IMR-90 (cell line): ENCODE results near the gene FOXS1. TPM values are rescaled to one million over a fixed set of nuclear protein-coding genes. Genes with fewer than 3 reads are reported as not detected.

Experiments
- ATAC-seq: fragments of 200-7000 bp; cut with Tn5 transposase; 2 replicates; pipeline ENCODE4 v1.9.1; 2020; ENCODE audit warnings: low read depth, mild to moderate bottlenecking, moderate library complexity
- BruUV-seq: library from RNA; stranded (reverse); fragments of 400-500 nt; replicated peaks from 2 replicates; lab custom pipeline; 2021; lab: Mats Ljungman, UMichigan
- CTCF ChIA-PET: fragments of 300-600 bp; formaldehyde crosslinking; extraction: SDS; loops from one replicate; lab custom pipeline; 2021; ENCODE audit warnings: antibody characterized with exemption; lab: Yijun Ruan, JAX
- POLR2A ChIA-PET: fragments of 300-600 bp; sonication (Branson Sonifier 250); formaldehyde crosslinking; loops from one replicate; lab custom pipeline; 2022; ENCODE audit warnings: antibody characterized with exemption; ENCODE audit not compliant: unreplicated experiment; lab: Charles Lee
- DNase-seq: peaks from one replicate; pipeline ENCODE4 v3.0.0; 2013
- H2AFZ ChIP-seq: replicated peaks from 2 replicates; pipeline ENCODE3; 2013; ENCODE audit warnings: low read length, mild to moderate bottlenecking; ENCODE audit not compliant: poor library complexity
- H2AK5ac ChIP-seq: 2 replicates; pipeline ENCODE4 v1.6.1; 2013; ENCODE audit warnings: low read depth, low read length, inconsistent platforms
- H2AK9ac ChIP-seq: replicated peaks from 2 replicates; pipeline ENCODE3; 2013; ENCODE audit warnings: mild to moderate bottlenecking, low read depth, low read length, moderate library complexity; ENCODE audit not compliant: poor library complexity
- H2BK120ac ChIP-seq: 2 replicates; pipeline ENCODE4 v1.6.1; 2013; ENCODE audit warnings: low read depth, low read length, inconsistent platforms
- H2BK15ac ChIP-seq: 3 replicates; pipeline ENCODE4 v1.6.1; 2013; ENCODE audit warnings: low read depth, low read length, inconsistent platforms
- H2BK20ac ChIP-seq: 2 replicates; pipeline ENCODE4 v1.6.1; 2013; ENCODE audit warnings: low read depth, mild to moderate bottlenecking, inconsistent platforms, low read length, moderate library complexity
- H2BK5ac ChIP-seq: 2 replicates; pipeline ENCODE4 v1.6.1; 2013; ENCODE audit warnings: mild to moderate bottlenecking, low read depth, low read length, inconsistent platforms; ENCODE audit not compliant: poor library complexity, severe bottlenecking
- H3K14ac ChIP-seq: replicated peaks from 2 replicates; pipeline ENCODE4 v1.6.1; 2013; ENCODE audit warnings: low read depth, low read length, inconsistent platforms
- H3K18ac ChIP-seq: 2 replicates; pipeline ENCODE4 v1.6.1; 2013; ENCODE audit warnings: low read depth, low read length, control low read depth
- H3K23ac ChIP-seq: 2 replicates; pipeline ENCODE4 v1.6.1; 2013; ENCODE audit warnings: low read depth, low read length, inconsistent platforms
- H3K27ac ChIP-seq: 2 replicates; pipeline ENCODE4 v1.5.1; 2013; ENCODE audit warnings: mild to moderate bottlenecking, control low read depth, low read length; ENCODE audit not compliant: insufficient read depth
- H3K27me3 ChIP-seq: 2 replicates; pipeline ENCODE4 v1.6.1; 2013; ENCODE audit warnings: low read length; ENCODE audit not compliant: control insufficient read depth, insufficient read depth
- H3K36me3 ChIP-seq: 2 replicates; pipeline ENCODE4 v1.6.1; 2013; ENCODE audit warnings: low read length, mixed read lengths; ENCODE audit not compliant: control insufficient read depth, insufficient read depth
- H3K4ac ChIP-seq: 2 replicates; pipeline ENCODE4 v1.6.1; 2013; ENCODE audit warnings: low read depth, low read length, inconsistent platforms
- H3K4me1 ChIP-seq: 2 replicates; pipeline ENCODE4 v1.6.1; 2013; ENCODE audit warnings: low read length, mixed read lengths; ENCODE audit not compliant: control insufficient read depth, insufficient read depth
- H3K4me2 ChIP-seq: 2 replicates; pipeline ENCODE4 v1.6.1; 2013; ENCODE audit warnings: low read depth, mild to moderate bottlenecking, control low read depth, low read length, moderate library complexity
- H3K4me3 ChIP-seq: 2 replicates; pipeline ENCODE4 v1.5.1; 2013; ENCODE audit warnings: low read depth, mild to moderate bottlenecking, control low read depth, low read length, moderate library complexity; ENCODE audit not compliant: insufficient read depth
- H3K56ac ChIP-seq: 2 replicates; pipeline ENCODE4 v1.6.1; 2013; ENCODE audit warnings: low read length, inconsistent platforms; ENCODE audit not compliant: insufficient read depth; ENCODE audit errors: extremely low read depth
- H3K79me1 ChIP-seq, 2 experiments: 2 replicates each; pipeline ENCODE4 v1.6.1; 2013; ENCODE audit warnings: low read length in 2 of 2, inconsistent platforms in 1 of 2, low read depth in 1 of 2
- H3K9ac ChIP-seq: 2 replicates; pipeline ENCODE4 v1.6.1; 2013; ENCODE audit warnings: low read depth, low read length, control low read depth
- H3K9me1 ChIP-seq: 2 replicates; pipeline ENCODE4 v1.6.1; 2013; ENCODE audit warnings: low read length, inconsistent platforms; ENCODE audit not compliant: insufficient read depth
- H3K9me3 ChIP-seq: 2 replicates; pipeline ENCODE4 v1.6.1; 2013; ENCODE audit warnings: low read length; ENCODE audit not compliant: control insufficient read depth, insufficient read depth
- H4K20me1 ChIP-seq: 2 replicates; pipeline ENCODE4 v1.6.1; 2013; ENCODE audit warnings: low read length, inconsistent platforms; ENCODE audit not compliant: insufficient read depth
- H4K5ac ChIP-seq: 2 replicates; pipeline ENCODE4 v1.6.1; 2013; ENCODE audit warnings: mild to moderate bottlenecking, low read depth, low read length, control low read depth
- H4K8ac ChIP-seq, 2 experiments: 2 replicates each; pipeline ENCODE4 v1.6.1; 2013; ENCODE audit warnings: low read depth in 2 of 2, low read length in 2 of 2, control low read depth in 1 of 2, inconsistent platforms in 1 of 2
- H4K91ac ChIP-seq: 2 replicates; pipeline ENCODE4 v1.6.1; 2013; ENCODE audit warnings: low read depth, low read length, inconsistent platforms; ENCODE audit not compliant: insufficient read depth
- ELK1 ChIP-seq: fragments of 150-350 bp; IDR thresholded peaks from 2 replicates; pipeline ENCODE4 v1.6.1; 2016; ENCODE audit warnings: low read depth, mild to moderate bottlenecking, low read length, moderate library complexity, borderline replicate concordance
- FOS ChIP-seq: fragments of 150-350 bp; IDR thresholded peaks from 2 replicates; pipeline ENCODE4 v1.6.1; 2016; ENCODE audit warnings: low read depth, low read length
- MAZ ChIP-seq: IDR thresholded peaks from 2 replicates; pipeline ENCODE4 v1.6.1; 2012; ENCODE audit warnings: low read depth, mild to moderate bottlenecking, low read length, improper control_type of control experiment, moderate library complexity, borderline replicate concordance
- NFE2L2 ChIP-seq: fragments of 150-350 bp; IDR thresholded peaks from 2 replicates; pipeline ENCODE4 v1.6.1; 2016; ENCODE audit warnings: low read depth, mild to moderate bottlenecking, low read length
- POLR2A ChIP-seq: IDR thresholded peaks from 2 replicates; pipeline ENCODE4 v1.6.1; 2012; ENCODE audit warnings: mild to moderate bottlenecking, low read depth, low read length
- RFX5 ChIP-seq: IDR thresholded peaks from 2 replicates; pipeline ENCODE4 v1.8.0; 2012; ENCODE audit warnings: low read depth, mild to moderate bottlenecking, low read length, moderate library complexity
- SMC3 ChIP-seq: fragments of 150-350 bp; IDR thresholded peaks from 2 replicates; pipeline ENCODE4 v1.6.1; 2016; ENCODE audit warnings: low read depth, mild to moderate bottlenecking, antibody characterized with exemption, low read length, moderate library complexity
- USF2 ChIP-seq: fragments of 150-350 bp; IDR thresholded peaks from 2 replicates; pipeline ENCODE4 v1.6.1; 2017; ENCODE audit warnings: mild to moderate bottlenecking, antibody characterized with exemption, low read length, low read depth
- WGBS, 2 experiments: methylation state at CpG; one replicate each; pipeline versions ENCODE4 v1.1.5 to v1.1.7; 2013; ENCODE audit warnings: missing lambda C conversion rate in 2 of 2; ENCODE audit not compliant: insufficient read length in 1 of 2; ENCODE audit errors: extremely low coverage in 2 of 2; 5-methylcytosine and 5-hydroxymethylcytosine counted together
- dilution Hi-C: fragments of 300-500 bp; cut with HindIII; formaldehyde crosslinking; loops from one replicate; pipeline ENCODE4 v1.14.3; 2018; ENCODE audit warnings: low sequenced_read_pairs; ENCODE audit not compliant: unreplicated experiment
- in situ Hi-C: fragments of 300-500 bp; cut with MboI; formaldehyde crosslinking; loops from 3 replicates; pipeline ENCODE4 v1.14.3; 2019; ENCODE audit warnings: low sequenced_read_pairs, inconsistent platforms, mixed read lengths
- intact Hi-C: fragments of 100-400 bp; cut with micrococcal nuclease; formaldehyde crosslinking; loops from 2 replicates; pipeline ENCODE4 v1.10.0; 2022
- polyA plus RNA-seq, 3 experiments: library from polyadenylated mRNA; depleted of rRNA; stranded (reverse); fragments of >200 nt; gene quantifications; 2 replicates each; pipeline ENCODE4 v1.2.3, GENCODE V29; 2012; ENCODE audit warnings: low replicate concordance in 1 of 3
- total RNA-seq: library from RNA; depleted of rRNA; stranded (reverse); fragments of >200 nt; gene quantifications from 2 replicates; pipeline ENCODE4 v1.2.3, GENCODE V29; 2012

FOXS1 gene
- total and polyA plus RNA-seq, 2 of the 4 experiments (the other 2 are of a cell fraction): not detected

DNA sequence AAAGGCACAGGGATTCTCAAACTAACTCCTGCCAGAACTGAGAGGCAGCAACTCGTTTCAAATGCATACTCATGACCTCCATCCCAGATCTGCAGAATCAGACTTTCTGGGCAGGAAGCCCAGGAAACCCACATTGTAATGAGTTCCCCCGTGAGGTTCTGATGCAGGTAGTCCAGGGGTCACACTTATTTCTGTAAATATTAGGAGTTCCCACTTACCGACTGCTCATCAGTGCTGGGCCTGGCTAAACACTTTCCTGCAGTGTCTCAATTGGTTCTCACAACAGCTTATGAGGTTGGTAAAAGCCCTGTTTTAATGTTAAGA is 13.3 kb upstream of the FOXS1 start:
- Histone ChIP-seq H4K91ac (no peak overlapping the region), H3K9ac (no peak overlapping the region), H2BK20ac (no peak overlapping the region), H3K27ac (no peak overlapping the region), H2AK5ac (no peak overlapping the region), H3K27me3 (peaks cover 90% of the 10 kb centered on the region), H4K5ac (no peak overlapping the region), H3K14ac (no peak overlapping the region), H3K4me1 (peaks cover 2% of the 10 kb centered on the region; the same call in 1 of the 2 replicates), H3K23ac (no peak overlapping the region), H2AK9ac (no peak overlapping the region), H2BK120ac (no peak overlapping the region), H3K18ac (no peak overlapping the region), H3K4me3 (no peak overlapping the region), H3K4me2 (no peak overlapping the region), H3K56ac (no peak overlapping the region), H4K8ac (no peak overlapping the region), H3K4ac (no peak overlapping the region), H3K9me1 (no peaks in the 10 kb centered on the region), H2BK5ac (no peak overlapping the region), H3K79me1 (no peaks in the 10 kb centered on the region), H4K20me1 (no peaks in the 10 kb centered on the region), H3K9me3 (no peaks in the 10 kb centered on the region), H2BK15ac (no peak overlapping the region), H2AFZ (no peak overlapping the region), H3K36me3 (no peaks in the 10 kb centered on the region)
- BruUV-seq: no TSS peak
- in situ Hi-C loops (loop anchor here (10.0 kb wide), 1 partner anchor 96 kb away; the partner anchor contains the start of gene PDRG1), dilution Hi-C loops (no loop called here), intact Hi-C loops (no loop called here)
- DNase-seq (no peak), ATAC-seq (no peak)
- ChIA-PET CTCF (no interaction called here), POLR2A (no interaction called here)
- TF ChIP-seq POLR2A: no peak
- TF ChIP-seq FOS: no peak
- no peak for TF ChIP-seq RFX5
- TF ChIP-seq NFE2L2: no peak
- no peak for TF ChIP-seq ELK1
- no peak for TF ChIP-seq SMC3
- no peak for TF ChIP-seq USF2
- TF ChIP-seq MAZ: no peak
- WGBS, 2 experiments: 100% methylated on average over 1 of the region's 3 CpGs; no CpG with 5 or more reads in 1 of the 2 experiments
